Esophagus muscularis mucosa (tissue), 4 donors: Measurements from ENCODE around the gene LMNTD1. TPM values are rescaled to one million over a fixed set of nuclear protein-coding genes. Genes with fewer than 3 reads are reported as not detected.
"Not testable (repeated sequence)": the region's sequence is repeated elsewhere in the genome, so short reads cannot be mapped to it uniquely, and the experiment has no call there.

Experiments
- DNase-seq: peaks from one replicate; pipeline ENCODE4 v3.0.0-alpha.2; 2017; ENCODE audit errors: extremely low spot score
- H3K27ac ChIP-seq, 4 donors: fragments of 200-600 bp; sonication (generic); replicated peaks in 1 of 4; 1 replicate in 3 of 4; 2 replicates in 1 of 4; pipeline ENCODE4 v1.5.1; 2016 to 2019; ENCODE audit warnings: mild to moderate bottlenecking in 1 of 4
- H3K27me3 ChIP-seq, 4 donors: fragments of 200-600 bp; sonication (generic); one replicate each; pipeline versions ENCODE4 v1.5.1 to v1.6.0; 2016 to 2019
- H3K36me3 ChIP-seq, 4 donors: fragments of 200-600 bp; sonication (generic); one replicate each; pipeline ENCODE4 v1.5.1; 2016 to 2019
- H3K4me1 ChIP-seq, 4 donors: fragments of 200-600 bp; sonication (generic); one replicate each; pipeline ENCODE4 v1.5.1; 2016 to 2019
- H3K4me3 ChIP-seq, 4 donors: fragments of 200-600 bp; sonication (generic); 1 replicate in 2 of 4; 2 replicates in 2 of 4; pipeline ENCODE4 v1.5.1; 2016 to 2019; ENCODE audit warnings: mild to moderate bottlenecking in 4 of 4, moderate library complexity in 1 of 4
- H3K9me3 ChIP-seq, 4 donors: fragments of 200-600 bp; sonication (generic); 1 replicate in 3 of 4; 2 replicates in 1 of 4; pipeline ENCODE4 v1.5.1; 2016 to 2019
- CTCF ChIP-seq, 3 experiments: fragments of 200-600 bp in 2 of 3; fragments of 450-650 bp in 1 of 3; sonication (generic) in 2 of 3; IDR thresholded peaks; one replicate each; pipeline ENCODE4 v1.5.1; 2017 to 2019; ENCODE audit warnings: antibody characterized with exemption in 3 of 3, mild to moderate bottlenecking in 2 of 3, moderate library complexity in 1 of 3
- EP300 ChIP-seq: sonication (generic); formaldehyde crosslinking; IDR thresholded peaks from one replicate; pipeline ENCODE4 v1.6.1; 2017; ENCODE audit warnings: antibody characterized with exemption
- POLR2A ChIP-seq: fragments of 450-650 bp; IDR thresholded peaks from one replicate; pipeline ENCODE4 v1.6.1; 2017; ENCODE audit warnings: antibody characterized with exemption, moderate library complexity, mild to moderate bottlenecking, low read depth
- POLR2AphosphoS5 ChIP-seq, 2 donors: sonication (generic); formaldehyde crosslinking; IDR thresholded peaks; one replicate each; pipeline ENCODE4 v1.6.1; 2017; ENCODE audit warnings: antibody characterized with exemption in 2 of 2
- WGBS: methylation state at CpG from one replicate; pipeline ENCODE4 v1.1.5; 2018; 5-methylcytosine and 5-hydroxymethylcytosine counted together
- intact Hi-C: fragments of 100-400 bp; cut with DNase I; formaldehyde crosslinking; loops from one replicate; pipeline ENCODE4 v1.15.1; 2023
- total RNA-seq, 4 donors: library from RNA; depleted of rRNA; stranded (reverse); fragments of >200 nt; gene quantifications; one replicate each; pipeline versions ENCODE4 v1.1.0 to v1.2.1, GENCODE V29; 2016

The LMNTD1 gene, protein sequence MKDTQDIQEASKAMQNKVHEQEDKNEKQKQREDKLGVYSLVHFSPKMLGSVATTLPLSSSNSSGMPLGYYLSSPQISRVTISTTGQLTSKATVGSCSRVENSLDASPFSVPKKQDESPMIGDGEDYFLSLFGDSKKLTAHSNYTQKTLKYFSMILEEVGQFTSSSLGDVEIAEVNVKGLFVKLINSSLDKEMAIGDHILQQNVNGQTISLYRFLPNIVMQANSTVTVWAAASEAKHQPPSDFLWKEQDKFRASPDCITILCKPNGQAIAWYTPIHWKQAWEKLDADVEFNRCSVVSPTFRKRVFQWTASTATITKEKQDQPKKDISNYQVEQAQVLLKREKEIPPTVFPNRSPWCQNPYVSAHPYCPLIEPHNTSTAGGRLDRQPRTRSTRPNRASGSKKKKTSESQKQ
- total RNA-seq: 1 to 10 TPM in 2 of 4 donors, under 1 TPM in 1, not detected in 1; 0.75 to 1.8 (median 1.2) TPM

GRCh38 chr12:25553098-25553497, at the start of gene LMNTD1:
LMNTD1 (minus strand) TSS chr12:25553283; CDS start chr12:25552959, 324 bp downstream.
- peaks cover 0 to 7% (median 3%) of the 10 kb centered on the region in 4 donors for H3K4me1 ChIP-seq
- H3K9me3 ChIP-seq: no peaks in the 10 kb centered on the region
- 33% methylated on average over 1 of the region's 1 CpG for WGBS
- no peaks in the 10 kb centered on the region for H3K27me3 ChIP-seq
- intact Hi-C loops: no loop called here
- H3K4me3 ChIP-seq: no peak within 1 kb of the TSS
- no peaks in the 10 kb centered on the region for H3K36me3 ChIP-seq
- H3K27ac ChIP-seq: no peak within 1 kb of the TSS
- DNase-seq: no peak
- TF ChIP-seq POLR2AphosphoS5 (IDR thresholded peaks at IDR 0.05) (no peak), POLR2A (no peak), CTCF (IDR thresholded peaks at IDR 0.05) (no peak), EP300 (no peak)

- no peak for DNase-seq
- Histone ChIP-seq H3K4me1 (no peaks in the 10 kb centered on the region), H3K4me3 (no peak overlapping the region), H3K27ac (no peak overlapping the region), H3K27me3 (no peaks in the 10 kb centered on the region), H3K36me3 (no peaks in the 10 kb centered on the region), H3K9me3 (no peaks in the 10 kb centered on the region)
- intact Hi-C loops: no loop called here
- no peak for TF ChIP-seq CTCF (IDR thresholded peaks at IDR 0.05)
- no peak for TF ChIP-seq POLR2A
- TF ChIP-seq EP300: no peak
- TF ChIP-seq POLR2AphosphoS5 (IDR thresholded peaks at IDR 0.05): no peak
- WGBS: 93% methylated on average over 3 of the region's 3 CpGs
Observed at GRCh38 chr12:25598956-25599355, 45.9 kb upstream of the LMNTD1 start.

- H3K4me1 ChIP-seq, H3K27ac ChIP-seq, DNase-seq, H3K9me3 ChIP-seq, H3K4me3 ChIP-seq, intact Hi-C loops, H3K27me3 ChIP-seq, H3K36me3 ChIP-seq: not testable (repeated sequence)
Observed at GRCh38 chr12:25595496-25595895, 42.4 kb upstream of the LMNTD1 start.

DNA sequence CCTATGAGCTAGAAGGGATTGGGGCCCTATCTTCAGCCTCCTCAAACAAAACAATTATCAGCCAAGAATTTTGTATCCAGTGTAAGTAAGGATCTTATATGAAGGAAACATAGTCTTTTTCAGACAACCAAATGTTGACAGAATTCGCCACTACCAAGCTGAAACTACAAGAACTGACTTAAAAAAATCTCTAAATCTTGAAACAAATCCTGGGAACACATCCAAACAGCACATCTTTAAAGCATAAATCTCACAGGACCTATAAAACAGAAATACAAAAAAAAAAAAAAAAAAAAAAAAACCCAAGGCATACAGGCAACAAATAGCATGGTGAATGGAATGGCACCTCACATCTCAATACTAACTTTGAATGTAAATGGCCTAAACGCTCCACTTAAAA, 41.3 kb upstream of the LMNTD1 start:
- Histone ChIP-seq H3K27ac (no peak overlapping the region), H3K27me3 (no peaks in the 10 kb centered on the region), H3K4me1 (no peaks in the 10 kb centered on the region), H3K9me3 (no peaks in the 10 kb centered on the region), H3K4me3 (no peak overlapping the region), H3K36me3 (no peaks in the 10 kb centered on the region)
- intact Hi-C loops: no loop called here
- no peak for DNase-seq
- whole genome bisulfite sequencing: 100% methylated on average over 2 of the region's 2 CpGs
- TF ChIP-seq POLR2A: no peak
- TF ChIP-seq EP300: no peak

DNA sequence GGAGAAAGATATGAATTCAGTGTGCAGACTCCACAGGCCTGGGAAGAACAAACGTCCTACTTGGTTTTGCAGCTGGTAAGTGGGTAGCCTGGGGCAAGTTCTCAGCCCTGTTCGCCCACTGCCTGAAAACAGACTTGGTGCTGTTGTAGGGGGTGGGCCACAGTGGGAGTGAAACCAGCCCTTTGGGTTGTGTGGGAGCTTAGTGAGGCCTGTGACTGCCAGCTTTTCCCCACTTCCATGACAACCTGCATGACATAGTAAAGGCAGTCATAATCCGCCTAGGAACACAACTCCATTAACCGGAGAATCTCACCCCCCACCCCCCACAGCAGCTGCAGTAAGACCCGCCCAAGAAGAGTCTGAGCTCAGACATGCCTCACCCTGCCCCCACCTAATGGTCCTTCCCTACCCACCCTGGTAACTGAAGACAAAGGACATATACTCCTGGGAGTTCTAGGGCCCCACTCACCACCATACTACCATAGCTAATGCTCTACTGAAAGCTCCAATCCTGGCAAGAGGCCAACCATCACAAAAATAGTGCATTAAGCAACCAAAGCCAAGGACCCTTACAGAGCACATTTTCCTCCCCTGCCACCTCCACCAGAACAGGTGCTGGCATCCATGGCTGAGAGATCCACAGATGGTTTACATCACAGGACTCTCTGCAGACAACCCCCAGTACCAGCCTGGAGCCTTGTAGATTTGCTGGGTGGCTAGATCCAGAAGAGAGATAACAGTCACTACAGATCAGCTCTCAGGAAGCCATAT, 39.8 kb upstream of the LMNTD1 start:
- Histone ChIP-seq H3K27me3 (no peaks in the 10 kb centered on the region), H3K9me3 (no peaks in the 10 kb centered on the region), H3K27ac (no peak overlapping the region), H3K4me3 (no peak overlapping the region), H3K4me1 (no peaks in the 10 kb centered on the region), H3K36me3 (no peaks in the 10 kb centered on the region)
- WGBS: 64% methylated on average over 5 of the region's 5 CpGs
- intact Hi-C loops: no loop called here
- DNase-seq: no peak
- TF ChIP-seq POLR2AphosphoS5 (IDR thresholded peaks at IDR 0.05) (no peak), CTCF (IDR thresholded peaks at IDR 0.05) (no peak), EP300 (no peak), POLR2A (no peak)
